ENCODE data around the gene TSPAN3. TPM values are rescaled to one million over a fixed set of nuclear protein-coding genes. Genes with fewer than 3 reads are reported as not detected.

The TSPAN3 gene
- total RNA-seq, 2 experiments from 2014 or later: 35.2 to 47.2 TPM

GRCh38 chr15:77027111-77027696 lies 43.7 kb downstream of the TSPAN3 start:
- intact Hi-C loops (cut with micrococcal nuclease; ENCODE audit: unreplicated experiment): no loop called here
- Histone ChIP-seq H3K4me2 (ENCODE audit: low read length) (no peak overlapping the region), H2AFZ (ENCODE audit: low read length) (no peak overlapping the region), H3K36me3 (ENCODE audit: insufficient read depth, low read length) (no peaks in the 10 kb centered on the region), H3K9me2 (ENCODE audit: insufficient read depth, low read length) (no peaks in the 10 kb centered on the region), H4K20me1 (ENCODE audit: insufficient read depth, low read length) (no peaks in the 10 kb centered on the region), H3K4me1 (ENCODE audit: insufficient read depth, low read length, poor library complexity, severe bottlenecking) (peaks cover 4% of the 10 kb centered on the region), H3K27ac (ENCODE audit: low read depth, low read length, poor library complexity, severe bottlenecking) (no peak overlapping the region), H3K79me2 (ENCODE audit: insufficient read depth, low read depth, low read length) (no peaks in the 10 kb centered on the region), H3K9me3 (ENCODE audit: low read length) (no peaks in the 10 kb centered on the region), H3K4me3 (ENCODE audit: low read depth, low read length, poor library complexity, severe bottlenecking) (no peak overlapping the region)
- no TSS peak for BruUV-seq (replicated peaks)
- DNase-seq (ENCODE audit: low spot score): no peak
- POLR2A ChIA-PET: no interaction called here
- no peak for TF ChIP-seq CTCF (conservative IDR thresholded peaks at IDR 0.05; ENCODE audit: low read length)
- TF ChIP-seq EZH2phosphoT487 (IDR thresholded peaks at IDR 0.05; ENCODE audit: borderline replicate concordance, low read depth, low read length): no peak
- CTCF ChIA-PET (ENCODE audit: unreplicated experiment): no interaction called here

- no peak overlapping the region for H3K27ac ChIP-seq (ENCODE audit: low read depth, low read length, poor library complexity, severe bottlenecking)
- DNase-seq (ENCODE audit: low spot score): no peak
- H3K79me2 ChIP-seq (ENCODE audit: insufficient read depth, low read depth, low read length): no peaks in the 10 kb centered on the region
- peaks cover 4% of the 10 kb centered on the region for H3K4me1 ChIP-seq (ENCODE audit: insufficient read depth, low read length, poor library complexity, severe bottlenecking)
- CTCF ChIA-PET (ENCODE audit: unreplicated experiment): no interaction called here
- intact Hi-C loops (cut with micrococcal nuclease; ENCODE audit: unreplicated experiment): no loop called here
- BruUV-seq (replicated peaks): no TSS peak
- no peak overlapping the region for H2AFZ ChIP-seq (ENCODE audit: low read length)
- TF ChIP-seq CTCF (conservative IDR thresholded peaks at IDR 0.05; ENCODE audit: low read length) (no peak), EZH2phosphoT487 (IDR thresholded peaks at IDR 0.05; ENCODE audit: borderline replicate concordance, low read depth, low read length) (no peak)
- H4K20me1 ChIP-seq (ENCODE audit: insufficient read depth, low read length): no peaks in the 10 kb centered on the region
- POLR2A ChIA-PET: no interaction called here
- H3K4me2 ChIP-seq (ENCODE audit: low read length): no peak overlapping the region
- no peaks in the 10 kb centered on the region for H3K9me2 ChIP-seq (ENCODE audit: insufficient read depth, low read length)
- no peaks in the 10 kb centered on the region for H3K9me3 ChIP-seq (ENCODE audit: low read length)
- no peaks in the 10 kb centered on the region for H3K36me3 ChIP-seq (ENCODE audit: insufficient read depth, low read length)
- no peak overlapping the region for H3K4me3 ChIP-seq (ENCODE audit: low read depth, low read length, poor library complexity, severe bottlenecking)
These were observed 44.3 kb downstream of the TSPAN3 start for GRCh38 chr15:77026501-77027110.

GRCh38 chr15:77025941-77026411 lies 44.9 kb downstream of the TSPAN3 start:
- Histone ChIP-seq H3K4me2 (ENCODE audit: low read length) (no peak overlapping the region), H3K36me3 (ENCODE audit: insufficient read depth, low read length) (no peaks in the 10 kb centered on the region), H2AFZ (ENCODE audit: low read length) (no peak overlapping the region), H3K9me2 (ENCODE audit: insufficient read depth, low read length) (no peaks in the 10 kb centered on the region), H3K4me3 (ENCODE audit: low read depth, low read length, poor library complexity, severe bottlenecking) (no peak overlapping the region), H3K4me1 (ENCODE audit: insufficient read depth, low read length, poor library complexity, severe bottlenecking) (peaks cover 2% of the 10 kb centered on the region), H3K9me3 (ENCODE audit: low read length) (no peaks in the 10 kb centered on the region), H4K20me1 (ENCODE audit: insufficient read depth, low read length) (no peaks in the 10 kb centered on the region), H3K79me2 (ENCODE audit: insufficient read depth, low read depth, low read length) (no peaks in the 10 kb centered on the region), H3K27ac (ENCODE audit: low read depth, low read length, poor library complexity, severe bottlenecking) (no peak overlapping the region)
- no TSS peak for BruUV-seq (replicated peaks)
- no peak for DNase-seq (ENCODE audit: low spot score)
- intact Hi-C loops (cut with micrococcal nuclease; ENCODE audit: unreplicated experiment): loop anchor here (2.0 kb wide), 1 partner anchor 123 kb away; no protein-coding TSS in a partner anchor
- CTCF ChIA-PET (ENCODE audit: unreplicated experiment): no interaction called here
- POLR2A ChIA-PET: no interaction called here
- TF ChIP-seq CTCF (conservative IDR thresholded peaks at IDR 0.05; ENCODE audit: low read length) (no peak), EZH2phosphoT487 (IDR thresholded peaks at IDR 0.05; ENCODE audit: borderline replicate concordance, low read depth, low read length) (no peak)

Data from OCI-LY7 (cell line).